HG02678 (cell line): ENCODE results near the gene TBX1.
"Not testable (repeated sequence)": the region's sequence is repeated elsewhere in the genome, so short reads cannot be mapped to it uniquely, and the experiment has no call there.

Experiments used
- ATAC-seq: cut with Tn5 transposase; IDR thresholded peaks from one replicate; pipeline ENCODE4 v1.9.1; 2021; ENCODE audit warnings: mild to moderate bottlenecking, moderate library complexity; ENCODE audit not compliant: unreplicated experiment

The TBX1 gene

DNA sequence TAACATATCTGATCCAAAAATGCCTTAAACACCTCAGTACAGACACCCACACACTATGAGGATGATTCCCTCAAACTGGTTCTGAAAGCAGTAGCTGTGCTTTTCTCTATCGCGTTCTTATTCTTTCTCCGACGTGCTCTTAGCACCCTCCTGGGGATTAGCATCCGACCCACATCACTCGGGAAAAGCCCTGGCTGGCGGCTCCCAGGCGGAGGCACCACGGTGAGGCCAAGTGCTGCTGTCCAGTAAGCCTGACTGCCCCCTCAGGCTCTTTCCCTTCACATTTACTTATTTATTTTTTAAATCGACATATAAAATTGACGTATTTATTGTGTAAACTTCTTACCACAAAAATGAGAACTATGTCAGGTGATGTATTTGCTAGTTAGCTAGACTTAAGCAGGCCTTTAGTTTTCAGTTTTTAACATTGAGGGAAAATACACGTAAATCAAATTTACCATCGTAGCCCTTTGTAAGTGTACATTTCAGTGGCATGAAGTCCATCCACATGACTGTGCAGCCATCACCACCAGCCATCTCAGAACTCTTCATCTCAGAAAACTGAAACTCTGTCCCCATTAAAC is 19.2 kb downstream of the TBX1 start:
- ATAC-seq, result no peak

DNA sequence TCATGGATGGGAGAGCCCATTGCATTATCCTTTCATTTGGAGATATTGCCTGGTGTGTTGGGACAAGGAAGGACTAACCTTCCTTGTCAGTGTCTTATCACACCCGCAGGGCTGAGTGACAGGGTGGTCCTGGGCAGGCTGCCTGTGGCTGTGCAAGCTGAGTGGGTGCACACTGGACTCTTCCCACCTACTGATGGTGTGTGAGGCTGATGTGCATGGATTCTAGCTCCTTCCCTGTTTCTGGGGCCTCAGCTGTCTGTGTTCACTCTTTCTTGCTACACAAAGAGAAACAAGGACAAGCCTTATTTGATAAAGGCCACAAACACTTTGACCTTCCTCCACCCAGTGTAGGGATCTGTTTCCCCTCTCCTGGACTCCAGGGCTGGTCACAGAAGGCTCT is 22.0 kb downstream of the TBX1 start:
- no peak for ATAC-seq

DNA sequence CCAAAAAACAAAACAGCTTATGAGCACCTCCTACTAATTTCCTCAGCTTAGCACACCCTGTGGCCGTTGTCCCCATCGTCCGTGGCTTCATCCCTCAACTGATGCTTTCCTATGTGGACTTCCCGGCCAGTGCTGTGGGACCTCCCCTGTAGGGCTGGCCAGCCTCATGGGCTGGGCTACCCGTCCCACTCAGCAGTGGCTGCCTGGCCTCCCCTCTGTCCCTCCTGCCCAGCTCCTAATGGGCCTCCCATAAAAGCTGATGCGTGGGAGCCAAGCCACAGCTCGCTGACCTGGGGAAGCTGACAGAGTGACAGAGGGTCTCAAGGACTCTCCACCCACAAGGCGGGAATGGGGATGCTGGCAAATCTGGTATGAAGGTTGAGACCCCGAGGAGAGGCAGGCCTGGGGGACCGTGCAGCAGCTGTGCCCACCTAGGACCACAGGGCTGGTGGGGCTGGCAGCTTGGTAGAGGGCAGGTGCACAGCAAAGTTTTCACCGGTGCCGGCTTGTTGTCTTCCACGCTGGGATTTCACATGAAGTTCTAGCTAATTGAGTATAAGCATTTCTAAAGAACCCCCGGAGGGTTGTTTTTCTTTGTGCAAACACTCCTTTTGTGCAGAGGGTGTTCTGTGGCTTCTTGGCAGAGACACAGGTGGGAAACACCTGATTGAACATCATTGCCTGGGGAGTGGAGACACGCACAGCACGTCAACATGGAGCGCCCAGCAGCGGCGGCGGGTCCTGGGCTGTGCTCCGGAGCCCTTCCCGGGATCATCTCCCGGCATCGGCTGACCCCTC is 23.2 kb downstream of the TBX1 start:
- no peak for ATAC-seq

DNA sequence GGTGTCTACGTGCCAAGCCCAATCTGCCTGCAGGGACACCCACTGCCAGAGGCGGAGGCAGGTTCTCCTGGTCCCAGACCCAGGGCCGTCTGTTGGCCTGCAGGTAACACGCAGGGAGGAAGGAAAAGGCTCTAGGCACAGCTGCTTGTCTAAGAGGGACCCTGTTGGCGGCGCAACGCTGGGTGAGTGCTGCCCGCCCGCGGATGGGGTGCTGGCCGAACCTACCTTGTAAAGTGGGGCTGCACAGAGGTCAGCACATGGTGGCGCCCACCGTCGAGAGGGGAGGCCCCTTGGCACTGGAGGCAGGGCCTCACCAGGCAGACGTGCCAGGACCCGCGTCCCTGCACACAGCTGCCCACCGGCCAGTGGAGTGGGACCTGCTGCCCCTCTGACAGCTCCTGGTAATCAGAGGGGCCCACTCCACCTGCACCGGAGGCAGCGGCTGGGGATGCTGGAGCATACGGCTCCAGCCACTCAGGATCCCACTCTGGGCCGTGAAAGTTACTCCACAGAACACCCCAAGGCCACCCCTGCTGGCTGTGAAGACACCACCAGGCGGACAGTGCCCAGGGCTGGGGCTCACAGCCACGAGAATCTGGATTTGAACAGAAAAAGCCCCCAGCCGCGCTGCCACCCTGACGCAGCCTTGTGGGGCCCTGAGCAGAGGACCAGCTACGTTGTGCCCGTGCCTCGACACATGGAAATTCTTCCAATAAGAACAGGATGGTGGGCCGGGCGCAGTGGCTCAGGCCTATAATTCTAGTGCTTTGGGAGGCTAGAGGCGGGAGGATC is 24.0 kb downstream of the TBX1 start:
- ATAC-seq, result no peak

DNA sequence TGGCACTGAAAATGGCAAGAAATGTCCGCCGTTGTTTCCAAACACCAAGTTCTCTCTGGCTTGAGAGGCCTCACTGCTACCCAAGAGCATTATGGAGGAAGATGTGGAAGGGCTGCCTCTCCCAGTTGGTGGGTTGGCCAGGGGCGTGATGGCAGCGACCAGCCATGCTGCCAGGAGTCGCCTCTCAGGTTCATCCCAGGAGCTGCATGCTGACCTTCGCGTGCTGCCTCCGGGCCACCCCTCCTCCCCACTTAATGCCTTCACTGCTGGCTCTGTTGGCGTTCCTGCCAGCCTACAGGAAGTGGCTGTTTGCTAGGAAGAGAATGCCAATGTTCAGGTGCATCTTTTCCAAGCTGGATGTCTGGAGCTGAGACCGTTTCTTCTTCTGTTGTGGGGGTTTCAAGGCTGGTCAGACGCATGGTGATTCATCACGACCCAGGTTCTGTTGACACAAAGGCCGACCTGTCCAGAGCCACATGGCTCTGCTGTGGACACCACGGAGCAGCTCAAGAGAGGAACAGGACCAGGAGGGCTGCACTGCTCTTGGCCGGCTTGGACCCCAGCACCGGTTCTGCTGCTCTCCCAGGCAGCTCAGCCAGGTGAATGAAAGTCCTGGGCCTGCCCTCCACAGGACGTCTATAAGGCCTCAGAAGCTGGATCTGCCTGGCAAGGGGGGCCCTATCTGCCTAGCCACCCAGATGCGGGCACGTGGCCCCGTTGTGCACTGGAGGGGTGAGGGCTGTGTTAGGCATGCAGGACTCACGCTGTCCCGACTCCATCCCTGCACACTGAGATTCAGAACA is 25.1 kb downstream of the TBX1 start:
- no peak for ATAC-seq

DNA sequence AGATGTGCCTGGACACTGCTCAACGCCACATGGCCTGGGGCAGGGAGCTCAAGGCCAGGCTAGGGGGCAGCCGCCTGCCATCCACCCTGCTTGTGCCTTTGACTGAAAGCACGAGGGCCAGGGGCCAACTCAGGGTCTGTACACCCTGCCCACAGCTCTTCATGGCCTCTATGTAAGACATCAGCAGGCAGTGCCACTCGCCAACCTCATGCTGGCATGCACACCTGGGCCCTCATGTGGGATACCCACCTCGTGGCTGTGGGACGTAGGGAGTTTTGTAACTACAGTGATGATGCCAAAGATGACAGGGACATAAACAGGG is 25.6 kb downstream of the TBX1 start:
- no peak for ATAC-seq

DNA sequence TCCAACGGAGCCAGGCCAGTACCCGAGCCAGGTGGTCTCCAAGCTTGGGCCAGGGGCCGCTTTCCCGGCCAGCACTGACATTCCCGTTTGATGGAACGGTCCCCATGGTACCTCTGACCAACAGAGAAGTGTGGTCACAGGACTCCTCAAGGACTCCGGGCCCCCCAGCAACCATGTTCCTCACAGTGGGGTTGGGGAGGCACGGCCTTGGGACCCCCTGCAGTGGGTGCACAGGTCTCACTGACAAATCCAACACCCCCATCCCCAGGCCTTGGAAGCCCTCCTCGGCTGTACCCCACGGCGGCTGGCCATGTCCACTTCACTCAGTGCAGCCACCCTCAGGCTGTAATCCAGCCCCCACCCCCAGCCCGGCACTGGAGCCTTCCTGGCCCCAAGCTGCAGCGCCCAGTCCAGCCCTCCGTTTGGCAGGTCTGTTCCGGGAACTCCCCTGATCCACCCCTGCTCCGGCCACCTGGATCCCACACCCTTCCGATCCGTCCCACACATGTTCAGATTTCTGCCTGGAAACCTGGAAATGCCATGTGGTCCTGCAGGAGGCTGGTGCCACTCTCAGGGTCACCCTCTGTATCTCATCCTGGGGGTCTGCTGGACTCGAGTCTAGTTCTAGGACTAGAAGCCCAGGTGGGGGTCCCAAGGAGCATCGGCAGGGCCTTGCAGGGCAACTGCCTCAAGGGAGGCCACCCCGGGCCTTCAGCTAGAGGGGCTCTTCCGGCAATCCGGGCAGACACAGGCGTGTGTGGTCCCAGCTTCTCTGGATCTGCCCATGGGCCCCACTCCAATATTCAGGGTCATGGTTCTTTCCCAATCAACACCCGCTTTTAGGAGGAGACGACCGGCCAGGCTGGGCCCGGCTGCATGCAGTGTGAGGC is 26.6 kb downstream of the TBX1 start:
- ATAC-seq, result no peak

DNA sequence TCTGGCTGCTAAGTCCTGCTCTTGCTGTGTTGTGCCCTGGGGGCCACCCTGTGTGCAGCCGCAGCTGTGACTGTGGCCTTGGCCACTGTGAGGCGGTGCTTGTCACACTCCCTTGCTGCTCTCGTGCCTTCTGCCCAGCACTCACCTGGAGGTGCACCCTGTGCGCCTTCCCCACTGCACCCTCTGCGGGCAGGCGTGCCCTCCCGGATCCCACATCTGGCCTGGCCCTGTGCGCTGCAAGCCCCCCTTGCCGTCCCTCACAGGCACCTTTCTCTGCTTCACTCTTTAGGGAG is 27.2 kb downstream of the TBX1 start:
- ATAC-seq, result no peak

DNA sequence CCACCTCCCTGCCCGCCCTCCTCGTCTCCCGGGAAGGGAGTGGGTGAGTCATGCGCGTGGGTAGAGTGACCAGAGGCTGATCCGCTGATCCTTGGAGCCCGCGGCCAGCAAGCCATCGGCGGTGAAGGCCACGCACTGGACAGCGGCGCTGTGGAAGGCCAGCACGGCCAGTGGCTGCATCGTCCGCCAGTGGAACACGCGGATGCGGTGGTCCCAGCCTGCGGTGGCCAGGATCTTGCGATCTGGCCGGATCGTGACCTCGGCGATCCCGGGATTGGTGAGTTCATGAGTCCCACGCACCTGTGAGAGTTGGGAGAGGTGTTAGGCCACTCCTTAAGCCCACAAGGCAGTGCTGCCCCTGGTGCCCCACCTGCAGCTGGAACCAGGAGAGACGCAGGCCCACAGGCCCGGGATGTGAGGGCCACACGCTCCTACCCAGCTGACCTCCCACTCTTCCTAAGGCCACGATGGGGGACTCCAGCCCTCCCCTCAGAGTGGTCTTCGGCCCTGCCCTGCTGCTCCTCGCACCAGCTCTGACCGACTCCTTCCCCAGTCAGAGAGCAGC is 28.2 kb downstream of the TBX1 start:
- ATAC-seq, result no peak

DNA sequence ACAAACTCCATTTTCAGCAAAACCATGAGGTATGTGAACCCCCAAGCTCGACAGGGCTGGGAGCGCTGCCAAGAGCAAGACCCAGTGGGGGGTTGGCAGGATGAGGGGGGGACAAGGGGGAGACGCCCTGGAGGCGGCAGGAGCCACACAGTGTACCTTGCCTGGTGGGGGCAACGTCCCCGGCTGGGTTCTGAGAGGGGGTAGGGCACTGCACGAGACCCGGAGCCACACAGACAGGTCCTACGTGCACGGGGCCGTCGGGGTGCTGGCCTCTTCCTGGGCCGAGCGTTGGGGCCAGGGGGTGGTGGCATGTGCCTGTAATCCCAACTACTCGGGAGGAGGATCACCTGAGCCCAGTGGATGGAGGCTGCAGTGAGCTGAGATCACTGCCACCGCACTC is 28.8 kb downstream of the TBX1 start:
- ATAC-seq, result no peak

DNA sequence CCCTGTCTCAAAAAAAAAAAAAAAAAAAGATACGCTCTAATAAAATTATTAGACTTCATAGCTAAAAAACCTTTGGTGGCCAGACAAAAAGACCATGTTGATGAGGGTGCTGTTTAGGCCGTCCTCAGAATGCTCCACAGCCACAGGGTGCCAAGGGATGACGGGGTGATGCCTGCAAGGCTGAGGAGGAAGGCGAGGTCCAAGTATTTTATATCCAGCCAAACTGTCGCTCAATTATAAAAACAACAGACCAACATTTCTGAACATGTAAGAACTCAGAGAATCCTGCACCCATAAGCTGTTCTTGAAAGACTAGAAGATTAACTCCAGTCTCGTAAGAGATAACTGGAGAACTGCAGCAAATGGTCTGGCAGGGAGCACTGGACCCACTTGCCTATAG is 29.2 kb downstream of the TBX1 start:
- ATAC-seq, result no peak

DNA sequence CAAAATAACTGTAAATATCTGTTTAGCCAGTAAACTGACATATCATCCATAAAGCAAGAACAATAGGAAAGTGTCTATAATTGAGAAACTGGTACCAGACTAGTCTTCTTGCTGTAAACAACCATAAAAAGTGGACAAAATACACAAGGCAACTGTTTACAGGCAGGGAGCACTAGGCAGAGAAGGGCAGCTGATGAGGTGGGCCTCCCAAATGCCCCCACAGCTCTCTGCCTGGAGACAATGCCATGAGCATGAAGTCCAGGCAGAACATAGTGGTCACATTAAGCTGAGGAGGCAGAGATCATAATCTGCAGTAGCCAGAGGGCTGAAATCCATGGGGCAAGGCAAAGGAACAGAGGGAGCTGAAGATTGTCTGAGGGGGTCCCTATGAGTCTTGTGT is 30.7 kb downstream of the TBX1 start:
- no peak for ATAC-seq

DNA sequence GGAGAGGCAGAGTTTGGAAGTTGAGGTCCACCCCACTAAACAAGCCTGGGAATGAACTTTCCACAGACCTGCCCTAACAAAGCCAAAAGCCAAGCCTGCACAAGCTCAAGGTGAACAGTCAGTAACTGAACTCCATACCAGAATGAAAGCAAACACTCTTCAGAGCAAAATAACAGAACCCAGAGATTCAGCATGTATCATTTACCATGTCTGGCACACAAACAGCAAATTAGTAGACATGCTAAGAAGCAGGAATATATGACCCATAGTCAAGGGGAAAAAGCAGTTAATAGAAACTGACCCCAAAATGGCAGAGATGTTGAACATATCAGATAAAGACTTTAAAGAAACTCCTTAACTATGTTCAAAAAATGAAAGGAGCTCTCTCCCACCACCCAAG is 31.3 kb downstream of the TBX1 start:
- ATAC-seq, result no peak

DNA sequence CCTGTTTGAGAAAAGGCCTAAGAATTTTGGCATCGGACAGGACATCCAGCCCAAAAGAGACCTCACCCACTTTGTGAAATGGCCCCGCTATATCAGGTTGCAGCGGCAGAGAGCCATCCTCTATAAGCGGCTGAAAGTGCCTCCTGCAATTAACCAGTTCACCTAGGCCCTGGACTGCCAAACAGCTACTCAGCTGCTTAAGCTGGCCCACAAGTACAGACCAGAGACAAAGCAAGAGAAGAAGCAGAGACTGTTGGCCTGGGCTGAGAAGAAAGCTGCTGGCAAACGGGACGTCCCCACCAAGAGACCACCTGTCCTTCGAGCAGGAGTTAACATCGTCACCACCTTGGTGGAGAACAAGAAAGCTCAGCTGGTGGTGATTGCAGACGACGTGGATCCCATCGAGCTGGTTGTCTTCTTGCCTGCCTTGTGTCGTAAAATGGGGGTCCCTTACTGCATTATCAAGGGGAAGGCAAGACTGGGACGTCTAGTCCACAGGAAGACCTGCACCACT is 31.9 kb downstream of the TBX1 start:
- ATAC-seq, result not testable (repeated sequence)

DNA sequence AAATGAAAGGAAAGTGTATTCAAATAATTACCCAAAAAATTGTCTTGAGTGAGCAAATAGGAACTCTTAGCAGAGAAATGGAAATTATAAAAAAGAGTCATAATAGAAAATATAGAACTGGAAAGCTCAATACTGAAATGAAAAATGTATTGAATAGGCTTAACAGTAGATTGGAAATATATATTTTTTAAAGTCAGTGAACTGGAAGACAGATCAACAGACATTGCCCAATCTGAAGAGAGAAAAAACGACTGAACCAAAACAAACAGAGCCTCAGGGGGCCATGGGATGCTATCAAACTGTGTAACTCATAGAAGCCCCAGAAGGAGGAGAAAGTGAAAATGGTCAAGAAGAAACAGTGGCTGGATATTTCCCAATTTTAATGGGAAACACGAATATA is 32.6 kb downstream of the TBX1 start:
- no peak for ATAC-seq

DNA sequence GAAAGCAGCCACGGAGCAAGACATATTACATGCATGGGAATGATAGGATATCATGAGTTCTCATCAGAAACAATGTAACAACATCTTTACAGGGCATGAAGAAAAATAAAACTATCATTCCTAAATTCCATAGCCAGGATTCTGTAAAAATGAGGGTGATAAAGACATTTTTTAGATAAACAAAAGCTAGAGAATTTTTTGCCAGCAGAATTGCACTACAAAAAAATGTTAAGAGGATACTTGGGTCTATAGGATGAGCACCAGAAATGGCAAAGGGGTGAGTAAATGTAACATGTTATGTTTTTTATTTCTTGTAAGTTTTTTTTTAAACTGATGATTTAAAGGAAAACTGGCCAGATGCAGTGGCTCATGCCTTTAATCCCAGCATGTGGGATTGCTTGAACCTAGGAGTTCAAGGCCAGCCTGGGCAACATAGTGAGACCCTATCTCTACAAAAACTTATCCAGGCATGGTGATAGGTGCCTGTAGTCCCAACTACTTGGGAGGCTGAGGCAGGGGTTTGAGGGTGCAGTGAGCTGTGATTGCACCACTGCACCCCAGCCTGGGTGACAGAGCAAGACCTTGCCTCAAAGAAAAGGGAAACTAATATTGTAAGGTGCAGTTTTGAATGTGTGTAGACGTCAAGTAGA is 33.2 kb downstream of the TBX1 start:
- ATAC-seq, result no peak

DNA sequence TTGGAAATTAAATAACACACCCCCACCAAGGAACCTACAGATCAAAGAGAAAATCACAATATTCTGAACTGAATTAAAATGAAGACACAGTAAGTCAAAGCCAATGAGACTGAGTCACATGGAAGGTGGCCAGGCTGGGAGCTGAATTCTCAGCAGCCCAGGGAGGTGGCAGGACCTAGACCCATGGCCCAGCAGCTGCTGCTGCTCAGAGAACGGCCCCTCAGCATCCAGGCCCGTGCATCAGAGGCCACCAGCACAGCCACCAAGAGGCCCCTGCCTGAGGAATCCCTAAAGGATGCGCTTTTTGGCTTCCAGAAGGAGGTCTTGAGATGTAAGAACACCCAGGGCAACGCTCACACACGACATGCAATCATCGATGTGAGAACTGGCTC is 35.0 kb downstream of the TBX1 start:
- ATAC-seq, result no peak

DNA sequence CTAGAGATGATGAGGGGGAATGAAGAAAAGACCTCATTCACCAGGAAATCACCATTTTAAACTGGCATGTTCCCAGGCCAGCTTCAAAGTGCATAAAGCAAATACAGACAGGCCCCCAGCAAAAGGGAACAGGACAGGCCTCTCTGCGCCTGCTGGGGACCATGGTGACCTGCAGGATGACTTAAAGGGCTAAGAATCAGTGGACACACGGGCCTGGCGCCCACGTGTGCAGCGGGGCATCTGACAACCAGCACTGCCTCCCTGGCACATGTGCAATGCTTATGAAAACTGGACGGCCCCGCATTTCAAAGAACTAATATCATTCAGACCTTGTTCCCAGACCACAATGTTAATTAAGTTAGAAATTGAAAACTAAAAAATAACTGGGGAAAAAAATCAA is 35.6 kb downstream of the TBX1 start:
- ATAC-seq, result no peak
